Suppressor macrophage (primary cell): Measurements from ENCODE around the gene STX18.
"Not testable (repeated sequence)": the region's sequence is repeated elsewhere in the genome, so short reads cannot be mapped to it uniquely, and the experiment has no call there.

Experiments
- DNase-seq, 4 experiments: peaks; one replicate each; pipeline ENCODE4 v3.0.0-alpha.2; 2020 to 2022

STX18 gene

DNA sequence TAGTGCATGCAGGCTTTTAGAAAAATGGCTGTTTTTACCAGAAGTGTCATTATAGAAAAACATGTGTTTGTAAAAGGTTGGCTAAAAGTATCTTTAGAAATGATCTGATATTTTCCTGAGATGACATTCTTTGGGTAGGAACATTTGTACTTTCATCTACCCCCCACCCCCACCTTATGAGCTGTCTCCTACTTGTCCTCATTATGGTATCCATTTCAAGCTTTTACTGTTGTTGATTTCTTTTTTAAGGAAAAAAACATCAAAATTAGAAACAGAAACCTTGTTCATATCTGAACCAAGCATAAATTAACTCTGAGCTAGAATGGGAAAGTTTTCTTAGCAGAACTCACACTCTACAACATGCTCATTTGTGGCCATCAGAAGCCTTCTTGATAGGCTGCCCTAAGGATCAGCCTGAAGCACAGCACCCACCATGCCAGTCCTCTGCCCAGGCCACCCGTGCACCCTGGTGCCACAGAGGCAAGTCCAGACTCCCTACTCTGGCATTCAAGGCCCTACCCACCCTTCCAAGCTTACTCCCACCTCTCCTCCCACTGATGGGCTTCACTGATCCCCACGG lies 105.5 kb downstream of the STX18 start:
- DNase-seq = no peak

DNA sequence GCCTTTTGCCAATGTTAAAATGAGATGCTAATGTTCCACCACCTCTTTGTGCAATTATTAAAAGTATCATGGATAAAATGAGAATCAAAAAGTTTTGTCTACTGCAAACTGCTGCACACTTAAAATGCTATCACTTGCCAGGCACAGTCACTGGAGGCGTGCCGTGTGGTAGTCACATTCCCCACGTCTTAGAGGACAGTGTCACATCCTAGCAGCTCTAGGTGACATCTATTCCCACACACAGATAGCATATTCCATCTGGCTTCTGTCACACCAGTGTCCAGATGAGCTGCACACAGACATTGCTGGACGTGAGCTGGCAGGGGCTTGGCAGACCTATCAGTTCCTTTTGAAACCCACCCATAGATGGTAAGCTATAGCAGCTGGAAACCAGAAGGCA lies 107.9 kb downstream of the STX18 start:
- DNase-seq = no peak

DNA sequence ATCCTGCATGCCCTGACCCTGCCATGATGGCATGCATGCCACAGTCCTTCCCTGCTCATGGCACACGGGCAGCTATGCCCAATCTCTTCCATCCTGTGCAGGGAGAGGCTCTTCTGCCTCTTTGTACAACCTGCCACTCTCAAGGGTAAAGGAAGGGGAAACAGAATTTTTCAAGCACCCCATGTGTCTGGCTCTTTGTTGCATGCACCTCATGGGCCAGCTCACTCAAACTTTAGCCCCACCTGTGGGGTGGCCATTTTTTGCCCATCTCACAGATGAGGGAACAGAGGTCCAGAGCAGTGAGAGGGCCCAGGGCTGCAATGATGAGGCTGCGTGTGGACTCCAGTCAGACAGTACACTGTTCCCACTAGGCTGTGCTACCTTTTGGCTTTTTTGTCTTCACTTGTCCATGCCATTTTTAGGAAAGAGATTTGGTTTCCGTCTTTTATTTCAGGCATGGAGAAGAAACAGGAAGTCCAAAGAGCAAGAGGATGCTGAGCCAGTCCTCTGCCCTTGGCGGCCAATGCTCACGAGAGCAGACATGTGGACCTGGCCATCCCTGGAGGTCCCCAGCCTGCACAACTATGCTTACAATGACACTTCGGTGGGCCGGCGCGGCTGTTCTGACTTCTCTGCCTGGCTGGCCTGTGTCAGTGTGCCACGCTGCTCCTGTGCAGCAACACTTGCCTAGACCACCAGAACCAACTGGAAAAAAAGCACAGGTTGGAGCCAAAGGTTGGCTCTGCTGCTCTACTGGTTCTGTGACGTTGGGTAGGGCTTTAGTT lies 109.3 kb downstream of the STX18 start:
- no peak for DNase-seq

DNA sequence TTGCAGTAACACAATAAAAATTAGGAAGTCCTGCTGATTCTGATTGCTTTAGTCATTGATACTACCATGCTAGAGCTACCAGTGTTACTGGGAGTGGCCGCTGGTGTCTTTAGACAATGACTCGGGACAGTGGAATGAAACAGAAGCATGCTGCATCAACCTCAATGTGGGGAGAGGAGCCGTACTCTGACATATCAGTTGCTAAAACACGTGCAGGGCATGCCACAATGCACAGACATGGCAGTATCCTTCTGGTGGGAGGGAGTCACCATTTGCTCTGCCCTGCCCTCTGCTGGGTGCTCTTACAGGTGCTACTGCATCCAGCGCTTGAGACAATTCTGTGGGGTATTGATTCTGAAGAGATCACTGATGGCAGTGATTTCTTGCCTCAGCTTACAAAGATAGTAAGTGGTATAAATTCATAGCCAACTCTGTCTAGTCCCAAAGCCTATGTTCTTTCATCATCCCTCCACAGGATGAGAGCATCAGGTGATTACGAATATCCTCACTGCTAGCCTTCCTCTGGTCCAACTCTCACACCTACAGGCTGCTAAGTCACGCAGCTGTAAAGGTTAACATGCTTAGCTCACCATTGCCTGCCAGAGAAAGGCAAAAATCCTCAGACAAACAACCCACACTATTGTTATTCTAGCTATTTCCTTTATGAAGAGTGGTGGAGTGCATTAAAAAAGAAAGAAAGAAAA lies 111.2 kb downstream of the STX18 start:
- peak; percentile 13 to 49 (median 32) for DNase-seq

DNA sequence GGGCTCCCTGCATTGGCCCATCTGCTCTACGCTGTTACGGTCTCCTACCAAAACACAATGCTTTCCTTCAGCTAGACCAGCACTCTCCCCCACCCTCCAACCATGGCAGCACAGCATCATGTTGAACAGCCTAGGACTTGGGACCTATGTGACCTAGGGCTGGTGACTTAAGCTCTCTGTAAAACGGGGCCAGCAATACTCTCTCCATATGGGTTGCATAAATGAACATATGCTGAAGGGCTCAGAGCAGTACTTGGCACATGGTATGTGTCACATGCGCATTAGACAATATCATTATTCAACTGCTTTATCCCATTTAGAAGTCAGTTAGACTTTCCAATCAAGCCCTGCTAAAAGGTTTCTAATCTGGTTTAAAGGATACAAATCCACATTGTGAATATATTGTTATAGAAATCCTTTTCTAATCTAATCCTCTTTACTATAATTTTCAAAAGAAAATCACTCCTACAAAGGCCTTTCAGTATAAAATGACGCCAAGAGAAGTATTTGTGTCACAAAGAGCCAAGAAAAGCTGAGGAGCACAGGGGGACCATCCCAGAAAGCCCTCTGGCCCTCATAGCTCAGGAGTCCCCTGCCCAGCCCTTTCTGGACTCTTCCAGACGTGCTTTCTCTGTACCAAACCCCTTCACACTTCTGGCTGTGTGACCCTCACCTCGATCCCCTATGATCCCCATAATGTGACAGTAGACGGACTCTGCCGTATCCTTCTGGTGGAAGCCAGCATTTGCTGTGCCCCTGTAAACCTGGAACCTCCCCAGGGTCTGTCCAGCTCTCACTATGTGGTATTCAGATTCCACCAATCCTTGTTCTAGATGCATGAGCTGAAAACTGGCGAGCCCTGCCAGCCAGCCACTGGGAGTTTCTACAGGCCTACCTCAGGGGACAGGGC lies 112.6 kb downstream of the STX18 start:
- no peak for DNase-seq

DNA sequence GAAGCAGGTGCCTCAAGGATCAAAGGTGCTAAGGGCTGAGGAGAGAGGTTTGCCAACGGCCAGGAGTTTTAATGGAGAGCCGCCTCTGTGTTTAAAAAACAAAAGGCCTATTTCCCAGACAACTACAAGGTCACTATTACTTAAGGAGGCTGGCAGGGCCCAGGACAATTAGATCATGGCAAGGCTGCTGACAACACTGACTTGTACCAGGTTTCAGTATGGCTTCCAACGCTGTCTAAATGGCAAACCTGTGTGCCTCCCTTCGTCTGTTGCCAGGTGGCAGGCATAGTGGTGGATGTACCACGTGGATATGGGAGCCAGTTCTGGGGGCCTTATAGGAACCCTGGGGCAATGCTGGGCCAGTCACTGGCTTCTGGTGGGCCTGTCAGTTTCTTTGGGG lies 114.0 kb downstream of the STX18 start:
- no peak for DNase-seq

DNA sequence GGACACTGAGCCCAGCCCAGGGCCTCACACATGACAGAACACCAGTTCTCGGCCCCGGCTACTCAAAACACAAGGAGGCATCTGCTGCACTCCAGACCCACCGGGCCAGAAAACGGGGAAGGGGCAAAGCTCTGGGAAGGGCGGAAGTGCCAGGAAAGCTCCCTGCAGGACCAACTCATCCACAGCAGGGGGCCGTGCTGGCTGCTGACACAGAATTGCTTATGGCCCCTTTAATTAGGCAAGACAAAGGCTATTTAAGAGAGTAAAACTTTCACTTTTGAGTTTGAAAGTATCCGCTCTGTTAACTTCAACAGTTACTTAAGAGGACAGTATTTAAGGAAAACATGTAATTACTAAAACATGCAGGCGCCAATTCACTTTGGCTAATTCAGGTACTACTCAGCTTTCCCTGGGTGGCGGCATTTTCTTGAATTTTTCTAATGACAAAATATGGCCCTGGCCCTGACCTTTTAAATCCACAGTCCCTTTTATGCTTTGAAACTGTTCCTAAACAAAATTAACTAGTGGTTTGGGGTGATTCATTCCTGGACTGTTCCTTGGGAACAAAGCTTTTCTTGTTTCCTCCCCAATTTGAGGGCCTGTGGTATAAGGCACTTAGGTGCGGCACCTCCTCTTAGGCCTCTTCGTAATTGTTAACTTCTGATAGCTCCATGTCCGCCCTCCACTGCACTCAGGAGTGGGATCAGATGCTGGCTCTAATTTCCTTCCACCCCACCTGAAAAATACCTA lies 114.6 kb downstream of the STX18 start:
- no peak for DNase-seq

DNA sequence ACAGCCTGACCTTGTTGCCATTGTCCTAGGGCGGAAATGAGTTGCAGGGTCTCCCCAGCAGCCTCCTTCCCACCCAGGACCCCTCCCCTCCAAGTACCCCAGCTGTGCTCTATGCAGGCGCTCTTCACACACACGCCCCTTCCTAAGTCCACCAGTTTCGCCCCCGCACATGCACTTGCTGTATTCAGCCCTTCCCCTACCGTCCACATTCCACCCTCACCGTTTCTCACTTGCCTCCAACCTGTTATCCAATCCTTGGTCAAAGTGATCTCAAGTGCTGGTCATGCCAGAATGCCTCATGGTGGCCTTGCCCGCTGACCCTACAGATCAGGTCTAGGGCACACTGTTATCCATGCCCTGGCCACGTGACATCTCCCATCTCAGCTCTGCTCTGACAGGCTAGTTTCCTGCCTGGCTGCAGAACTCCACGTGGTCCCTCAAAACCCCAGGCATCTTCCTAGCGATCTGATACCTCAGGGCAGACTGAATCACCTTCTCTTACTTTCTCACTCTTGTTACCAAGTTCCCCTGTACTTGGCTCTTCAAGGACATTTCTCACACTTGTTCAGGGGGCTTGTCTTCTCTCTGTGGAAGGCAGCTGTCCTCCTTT lies 115.2 kb downstream of the STX18 start:
- no peak for DNase-seq

DNA sequence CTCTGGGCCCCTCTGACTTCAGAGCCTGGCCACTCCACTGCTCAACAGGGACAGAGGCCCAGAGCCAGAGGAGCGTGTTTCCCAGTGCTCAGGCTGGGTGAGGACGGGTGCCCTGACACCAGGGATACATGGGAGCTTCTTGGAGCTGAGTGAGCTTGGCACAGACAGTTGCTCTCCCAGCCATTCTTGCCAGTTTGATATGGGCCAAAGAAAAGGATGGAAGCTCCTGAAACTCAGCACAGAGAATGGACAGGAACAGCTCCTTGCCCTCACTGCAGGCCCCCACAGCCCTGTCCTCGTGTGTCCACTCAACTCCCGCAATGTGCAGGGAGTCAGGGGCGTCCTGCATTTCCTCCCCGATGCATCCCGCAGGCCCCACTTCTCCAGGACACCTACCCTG lies 116.2 kb downstream of the STX18 start:
- no peak for DNase-seq

DNA sequence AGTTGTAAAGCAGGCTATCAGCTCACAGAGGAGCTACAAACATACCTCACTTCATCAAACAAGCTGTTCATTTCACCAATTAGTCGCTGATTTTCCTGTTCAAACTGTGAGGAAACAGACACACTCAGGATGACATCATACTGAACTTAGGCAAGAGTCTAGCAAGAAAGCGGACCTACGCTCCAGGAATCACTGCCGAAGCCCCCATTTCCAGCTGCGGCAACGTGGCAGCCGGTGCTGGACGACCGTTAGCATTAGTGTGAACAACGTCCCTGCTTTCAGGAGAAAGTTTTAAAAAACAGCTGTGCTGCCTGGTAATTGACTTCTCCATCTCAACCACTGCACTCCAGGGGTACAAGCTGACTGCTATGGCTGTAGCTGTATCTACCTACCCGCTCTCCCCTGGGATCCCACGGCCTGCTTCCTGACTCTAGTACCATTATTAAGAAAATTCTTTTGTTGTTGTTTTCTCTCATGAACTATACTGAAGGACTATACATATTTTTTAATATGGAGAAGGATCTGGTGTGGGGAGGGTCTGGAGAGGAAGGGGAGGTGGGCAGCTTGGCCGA lies 116.6 kb downstream of the STX18 start:
- no peak for DNase-seq

DNA sequence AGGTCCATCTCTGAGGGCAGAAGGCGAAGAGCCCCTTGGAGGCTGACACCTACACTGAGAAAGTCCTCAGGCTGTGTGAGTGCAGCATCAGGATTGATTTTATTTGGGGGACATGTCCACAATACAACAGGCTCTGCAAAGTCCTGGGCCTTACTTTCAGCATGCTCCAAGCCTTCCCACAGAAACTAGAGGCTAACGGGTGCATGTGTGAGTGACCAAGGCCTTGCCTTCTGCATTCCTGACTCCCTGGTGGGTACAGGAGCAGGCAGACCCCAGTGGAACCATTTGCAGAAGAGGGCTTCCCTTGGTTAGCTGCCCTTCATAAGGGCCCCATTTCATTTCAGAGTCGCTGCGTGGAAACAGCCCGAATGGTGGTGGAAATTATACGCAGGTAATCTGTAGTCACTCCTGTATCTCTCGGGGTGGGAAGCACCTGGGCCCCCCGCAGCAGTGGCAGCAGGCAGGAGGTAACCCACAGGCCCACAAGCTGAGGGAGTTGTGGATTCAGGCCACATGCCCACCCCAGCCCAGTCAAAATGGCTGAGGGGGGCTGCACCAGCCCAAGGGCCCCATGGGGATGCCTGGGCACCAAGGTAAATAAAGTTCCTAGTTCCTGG lies 117.2 kb downstream of the STX18 start:
- no peak for DNase-seq

DNA sequence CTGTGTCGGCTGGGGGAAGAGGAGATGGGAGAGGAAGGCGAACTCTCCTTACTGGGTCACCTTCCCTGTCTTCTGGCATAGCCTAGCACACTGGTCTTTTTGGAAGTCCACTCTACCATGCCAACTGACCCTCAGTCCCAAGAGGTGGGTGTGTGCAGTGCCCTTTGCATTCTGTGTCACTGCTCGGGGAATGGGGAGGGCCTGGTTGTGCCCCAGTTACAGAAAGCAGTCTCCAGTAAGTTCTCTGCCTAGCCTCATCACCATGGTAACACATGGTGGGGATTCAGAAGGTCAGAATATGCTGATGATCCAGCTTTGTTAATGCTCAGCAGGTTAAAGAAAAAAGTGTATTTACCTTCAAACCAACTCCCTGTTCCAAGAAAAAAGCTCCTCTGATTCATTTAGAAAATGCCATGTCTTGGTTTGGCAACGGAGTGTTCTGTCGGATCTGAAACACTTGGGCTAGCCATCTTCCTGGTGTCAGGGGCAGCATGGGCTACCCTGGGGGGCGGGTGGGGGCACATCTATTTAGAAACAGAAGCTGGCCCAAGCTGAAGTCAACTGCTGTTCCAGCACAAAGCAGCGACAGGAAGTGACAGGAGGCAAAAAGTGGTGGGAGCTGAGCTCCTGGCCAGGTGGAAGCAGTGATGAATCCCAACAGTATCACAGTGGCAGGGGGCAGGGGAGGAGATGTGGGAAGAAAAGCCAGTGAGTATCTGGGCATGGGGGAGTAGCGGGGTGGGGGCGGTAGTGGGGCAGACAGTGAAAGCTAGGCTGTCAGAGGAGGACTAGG lies 117.9 kb downstream of the STX18 start:
- no peak for DNase-seq

DNA sequence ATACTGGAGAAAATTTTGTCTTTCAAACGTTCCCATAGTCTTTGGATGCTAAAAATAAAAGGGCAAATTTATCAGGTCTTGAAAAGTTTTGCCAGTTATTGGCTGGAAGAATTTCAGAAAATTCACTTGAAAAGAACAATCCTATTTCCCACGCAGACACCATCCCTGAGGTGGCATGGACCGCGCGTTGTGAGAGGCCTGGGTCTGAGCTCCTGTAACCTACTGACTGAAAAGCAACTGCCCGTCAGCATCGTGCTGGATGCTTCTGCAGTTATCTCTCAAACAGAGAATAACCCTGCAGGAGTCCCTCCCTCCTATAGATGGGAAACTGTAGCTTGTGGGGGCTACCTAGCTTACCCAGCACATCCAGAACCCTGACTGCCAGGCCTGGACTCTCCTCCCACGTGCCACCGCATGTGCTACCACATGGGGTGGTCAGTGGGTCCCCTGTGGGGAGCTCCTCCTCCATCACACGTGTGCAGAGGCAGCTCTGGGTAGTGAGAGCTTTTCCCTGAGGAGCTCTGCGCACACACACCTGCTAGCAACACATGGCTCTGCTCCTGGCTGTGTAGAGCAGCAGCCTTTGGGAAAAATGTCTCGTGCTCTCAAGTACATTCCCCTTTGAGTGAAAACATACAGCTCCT lies 118.9 kb downstream of the STX18 start:
- no peak for DNase-seq

DNA sequence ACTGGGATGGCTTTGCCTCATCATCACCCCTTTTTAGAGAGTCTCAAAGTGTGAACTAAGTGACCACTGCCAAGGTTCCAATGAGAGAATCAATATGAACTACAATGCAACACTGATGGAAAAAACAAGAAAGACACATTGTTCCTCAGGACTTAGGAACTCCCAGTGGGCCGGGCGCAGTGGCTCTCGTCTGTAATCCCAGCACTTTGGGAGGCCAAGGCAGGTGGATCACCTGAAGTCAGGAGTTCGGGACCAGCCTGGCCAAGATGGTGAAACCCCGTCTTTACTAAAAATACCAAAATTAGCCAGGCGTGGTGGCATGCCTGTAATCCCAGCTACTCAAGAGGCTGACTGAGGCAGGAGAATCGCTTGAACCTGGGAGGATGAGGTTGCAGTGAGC lies 119.7 kb downstream of the STX18 start:
- not testable (repeated sequence) for DNase-seq

DNA sequence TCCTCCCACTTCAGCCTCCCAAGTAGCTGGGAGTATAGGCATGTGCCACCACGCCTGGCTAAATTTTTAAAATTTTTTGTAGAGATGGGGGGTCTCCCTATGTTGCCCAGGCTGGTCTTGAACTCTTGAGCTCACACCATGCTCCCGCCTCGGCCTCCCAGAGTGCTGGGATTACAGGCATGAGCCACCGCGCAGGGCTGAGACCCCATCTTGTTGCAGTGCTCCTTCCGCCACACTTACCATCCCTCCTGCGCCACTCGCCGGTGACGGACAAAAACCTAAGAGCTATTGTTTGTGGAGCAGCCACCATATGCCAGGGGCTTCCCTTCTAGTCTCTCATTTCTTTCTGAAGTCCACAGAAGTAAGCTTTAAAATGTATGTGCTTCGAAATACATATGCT lies 120.5 kb downstream of the STX18 start:
- no peak for DNase-seq

DNA sequence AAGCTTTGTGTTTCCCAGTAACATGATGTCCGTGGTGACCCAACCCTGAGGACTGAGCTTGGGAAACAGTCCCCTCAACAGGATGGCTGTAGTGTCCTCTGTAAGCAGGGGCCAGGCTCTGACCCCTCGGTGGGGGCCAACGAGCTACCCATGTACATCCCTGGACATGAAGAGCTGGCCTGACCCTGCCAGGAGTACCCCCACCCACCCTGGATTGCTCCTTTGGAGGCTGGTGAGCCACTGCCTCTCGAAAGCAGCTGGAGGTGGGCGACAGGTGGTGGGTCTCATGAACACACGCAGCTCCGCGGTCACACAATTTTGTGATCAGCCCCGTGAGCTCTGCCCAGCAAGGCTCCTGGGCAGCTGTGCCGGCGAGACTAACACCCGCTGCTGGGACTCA lies 121.4 kb downstream of the STX18 start:
- DNase-seq = no peak

DNA sequence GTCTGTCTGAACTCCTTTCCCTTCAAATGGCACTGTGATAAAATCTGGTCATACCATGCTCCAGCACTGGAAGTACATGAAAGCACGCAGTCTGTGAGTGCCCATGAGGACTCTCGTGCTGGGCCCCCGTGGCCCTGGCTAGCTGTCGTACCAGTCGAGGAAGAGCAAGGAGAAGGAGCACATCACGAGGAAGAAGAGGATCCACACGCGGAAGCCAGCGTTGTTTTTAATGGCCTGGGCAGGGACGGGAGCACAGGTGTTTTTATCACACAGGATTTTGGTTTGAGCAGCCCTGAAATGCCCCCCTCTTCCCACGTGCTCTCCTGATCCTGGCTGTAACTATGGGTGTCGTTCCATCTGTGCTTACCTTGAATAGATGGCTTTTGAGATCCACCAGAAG lies 122.0 kb downstream of the STX18 start:
- no peak for DNase-seq

DNA sequence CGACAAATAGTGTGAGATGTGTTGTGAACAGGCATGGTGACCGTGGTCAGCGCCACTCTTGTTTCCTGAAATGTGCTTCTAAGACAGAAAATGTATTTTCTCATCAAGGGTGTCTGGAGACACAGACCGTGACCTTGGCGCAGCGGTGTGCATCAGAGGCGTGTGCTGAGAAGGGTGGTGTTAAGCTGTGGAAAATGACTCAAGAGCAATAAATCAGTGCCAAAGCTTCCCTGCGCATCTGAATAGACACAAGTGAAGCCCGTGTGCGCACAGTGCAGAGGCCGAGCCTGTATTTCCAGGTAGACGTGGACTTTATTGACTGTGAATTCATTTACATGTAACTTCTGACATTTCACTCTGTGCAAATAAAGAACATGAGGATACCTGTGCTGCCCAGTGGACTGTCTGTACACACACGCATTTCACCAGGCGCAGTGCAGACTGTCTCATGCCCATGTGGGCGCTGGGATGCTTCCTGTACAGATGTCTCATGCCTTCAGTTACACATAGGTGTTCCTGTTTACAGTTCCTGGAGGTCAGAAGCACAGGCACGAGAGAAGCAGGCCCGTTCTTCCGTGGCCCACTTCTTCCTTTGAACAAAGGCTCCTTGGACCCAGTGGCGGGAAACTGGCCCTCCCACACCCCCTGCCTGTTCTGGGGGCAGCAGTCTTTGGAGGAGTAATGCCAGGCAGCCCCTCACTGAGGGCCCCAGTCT lies 123.0 kb downstream of the STX18 start:
- no peak for DNase-seq

DNA sequence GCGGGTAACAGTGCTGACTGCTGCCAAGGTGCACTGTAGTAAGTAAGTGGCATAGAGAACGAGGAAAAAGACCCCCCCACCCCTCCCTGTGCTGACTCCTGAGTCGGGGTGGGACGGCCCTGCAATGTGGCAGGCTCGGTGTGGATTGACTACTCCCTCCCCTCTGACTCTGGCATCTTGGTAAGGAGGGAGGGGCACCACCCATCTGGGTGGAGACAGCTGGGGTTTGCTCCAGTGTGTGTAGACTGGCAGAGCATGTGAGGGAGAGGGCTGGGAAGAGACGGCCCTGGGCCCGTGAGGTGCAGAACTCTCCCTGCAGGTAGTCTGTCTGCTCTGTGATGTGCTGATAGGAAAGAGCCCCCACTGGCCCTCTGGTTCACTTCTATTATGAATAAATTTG lies 124.0 kb downstream of the STX18 start:
- DNase-seq = no peak
